Inflammatory macrophage (primary cell): ENCODE results near the gene SHMT2.
A peak's percentile ranks its signal among the peaks of the same experiment; 100 is the strongest.

Source experiments
- DNase-seq, 2 donors: peaks; one replicate each; pipeline ENCODE4 v3.0.0-alpha.2; 2020 to 2022
- total RNA-seq, 18 experiments: gene quantifications; one replicate each; lab custom pipeline; 2026; ENCODE audit warnings: mixed read lengths in 6 of 18, inconsistent platforms in 2 of 18; lab: John Stamatoyannopoulos, UW

The SHMT2 gene
- total RNA-seq, result 28.3 to 133 (median 85.2) reads per million in 18 experiments

DNA sequence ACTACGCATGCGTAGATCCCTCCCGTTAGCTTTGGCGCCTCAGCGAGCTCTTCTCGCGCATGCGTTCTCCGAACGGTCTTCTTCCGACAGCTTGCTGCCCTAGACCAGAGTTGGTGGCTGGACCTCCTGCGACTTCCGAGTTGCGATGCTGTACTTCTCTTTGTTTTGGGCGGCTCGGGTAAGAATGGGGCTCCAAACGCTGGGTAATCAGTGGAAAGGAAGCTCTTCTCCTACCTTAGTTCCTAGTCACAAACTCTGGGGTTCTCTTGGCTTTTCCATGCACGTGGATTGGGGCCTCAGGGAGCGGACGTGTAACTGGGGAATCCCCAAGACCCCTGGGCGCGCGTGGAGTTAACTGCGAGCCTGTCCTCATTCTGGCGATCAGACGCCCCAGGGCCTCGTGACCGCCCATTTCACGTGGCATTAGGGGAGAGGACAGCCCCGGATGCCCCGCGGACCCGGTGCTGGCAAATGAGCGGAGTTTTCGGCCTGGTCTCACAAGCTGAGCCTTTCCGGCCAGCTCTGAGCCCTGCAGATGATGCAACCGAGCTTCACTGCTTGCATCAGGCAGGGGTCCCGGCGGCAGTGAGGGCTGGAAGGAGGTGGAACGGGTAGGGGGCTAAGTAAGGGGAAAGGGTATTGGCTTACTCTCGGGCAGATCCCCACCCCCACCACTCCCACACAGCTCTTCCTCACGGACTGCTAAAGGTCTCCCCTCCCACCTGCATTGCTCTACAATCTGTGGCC is at the start of gene SHMT2:
Gene SHMT2 (plus strand): TSS at position 78 of the 747 bp plus-strand sequence. CDS start 68 bp downstream, at position 146.
- DNase-seq, result peak; percentile 96 to 98

- DNase-seq, result no peak
These were observed 49.1 kb upstream of the SHMT2 start for GRCh38 chr12:57180321-57180989.

GRCh38 chr12:57181072-57181471 is 48.4 kb upstream of the SHMT2 start:
- no peak for DNase-seq

DNA sequence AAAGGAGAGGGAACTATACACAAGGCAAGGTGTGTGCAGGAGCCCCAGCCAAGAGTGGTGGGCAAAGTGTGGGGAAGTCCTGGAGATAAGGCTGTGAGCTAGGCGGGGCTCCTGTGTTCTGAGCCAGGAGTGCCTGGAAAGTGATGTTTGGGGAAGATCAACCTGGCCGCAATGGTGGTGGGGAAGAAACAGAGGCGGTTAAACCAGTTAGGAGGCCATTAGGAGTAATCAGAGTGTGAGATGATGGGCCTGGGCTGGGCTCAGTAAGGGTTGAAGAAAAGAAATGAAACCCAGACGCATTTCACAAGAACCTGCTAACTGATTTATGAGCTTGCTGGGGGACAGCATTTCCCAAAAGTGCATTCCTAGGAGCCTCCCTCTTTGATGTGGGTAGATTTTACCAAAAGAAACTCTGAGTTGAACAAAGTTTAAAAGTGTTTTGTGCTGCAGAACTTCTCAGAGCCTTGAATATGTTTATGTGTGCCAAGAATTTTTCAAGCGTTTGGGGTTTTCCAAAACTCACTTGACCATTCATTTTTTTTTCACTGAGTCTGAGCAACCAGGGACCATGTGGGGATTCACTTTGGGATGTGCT is 47.9 kb upstream of the SHMT2 start:
- no peak for DNase-seq

DNA sequence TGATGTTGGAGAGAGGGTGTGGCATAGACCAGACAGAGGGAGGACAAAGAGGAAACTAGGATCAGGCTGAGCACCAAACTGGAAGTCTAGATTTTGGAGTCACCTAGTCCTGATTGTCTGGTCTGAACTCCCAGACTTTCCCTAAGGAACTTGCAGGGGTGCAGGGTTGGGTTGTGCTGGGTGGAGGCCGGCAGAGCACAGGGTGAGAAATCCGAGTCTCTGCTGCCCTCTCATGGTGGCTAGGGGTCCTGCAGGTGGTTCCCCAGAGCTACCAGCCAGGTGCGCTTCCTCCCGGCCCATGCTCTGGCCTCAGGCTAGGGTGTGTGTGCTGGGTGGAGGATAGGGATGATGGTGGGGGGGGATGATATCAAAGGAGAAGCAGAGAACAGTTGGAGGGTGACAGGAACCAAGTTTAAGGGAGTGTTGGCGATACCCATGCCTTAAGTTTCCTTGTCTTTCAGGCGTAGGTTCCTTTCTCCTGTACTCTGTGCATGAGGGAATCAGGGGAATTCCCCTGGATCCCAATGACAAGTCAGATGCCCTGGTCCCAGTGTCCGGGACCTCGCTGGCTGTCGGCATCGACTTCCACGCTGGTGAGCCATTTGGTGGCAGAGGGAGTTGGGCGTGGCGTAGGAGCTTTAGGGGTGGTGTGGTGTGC is 46.5 kb upstream of the SHMT2 start:
- peak; percentile 56 to 65 for DNase-seq

DNA sequence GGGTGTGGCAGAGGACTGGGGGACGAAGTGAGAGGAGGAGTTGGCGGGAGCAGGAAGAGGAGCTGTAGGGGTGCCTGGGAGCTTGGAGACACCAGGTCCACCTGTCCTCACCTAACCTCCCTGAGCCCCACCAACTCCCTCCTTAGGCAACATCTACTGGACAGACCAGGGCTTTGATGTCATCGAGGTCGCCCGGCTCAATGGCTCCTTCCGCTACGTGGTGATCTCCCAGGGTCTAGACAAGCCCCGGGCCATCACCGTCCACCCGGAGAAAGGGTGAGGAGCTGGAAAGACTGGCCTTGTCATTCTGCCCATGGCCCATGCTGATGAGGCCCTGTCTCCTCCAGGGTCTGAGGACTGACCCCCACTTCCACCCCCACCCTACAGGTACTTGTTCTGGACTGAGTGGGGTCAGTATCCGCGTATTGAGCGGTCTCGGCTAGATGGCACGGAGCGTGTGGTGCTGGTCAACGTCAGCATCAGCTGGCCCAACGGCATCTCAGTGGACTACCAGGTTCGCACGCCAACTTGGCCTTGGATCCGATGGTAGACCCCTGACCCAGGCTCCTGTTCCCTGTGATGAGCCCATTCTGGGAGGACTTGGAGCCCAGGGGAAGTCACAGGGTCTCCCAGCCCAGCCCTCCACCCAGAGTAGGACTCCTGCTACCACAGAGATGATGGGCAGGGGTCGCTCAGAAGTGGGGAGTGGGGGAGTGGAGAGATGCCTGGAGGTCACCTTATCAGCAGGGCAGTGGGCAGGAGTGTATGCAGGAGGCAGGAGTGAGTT is 45.4 kb upstream of the SHMT2 start:
- no peak for DNase-seq

- DNase-seq, result no peak
These were observed 44.1 kb upstream of the SHMT2 start for GRCh38 chr12:57185403-57185802.

DNA sequence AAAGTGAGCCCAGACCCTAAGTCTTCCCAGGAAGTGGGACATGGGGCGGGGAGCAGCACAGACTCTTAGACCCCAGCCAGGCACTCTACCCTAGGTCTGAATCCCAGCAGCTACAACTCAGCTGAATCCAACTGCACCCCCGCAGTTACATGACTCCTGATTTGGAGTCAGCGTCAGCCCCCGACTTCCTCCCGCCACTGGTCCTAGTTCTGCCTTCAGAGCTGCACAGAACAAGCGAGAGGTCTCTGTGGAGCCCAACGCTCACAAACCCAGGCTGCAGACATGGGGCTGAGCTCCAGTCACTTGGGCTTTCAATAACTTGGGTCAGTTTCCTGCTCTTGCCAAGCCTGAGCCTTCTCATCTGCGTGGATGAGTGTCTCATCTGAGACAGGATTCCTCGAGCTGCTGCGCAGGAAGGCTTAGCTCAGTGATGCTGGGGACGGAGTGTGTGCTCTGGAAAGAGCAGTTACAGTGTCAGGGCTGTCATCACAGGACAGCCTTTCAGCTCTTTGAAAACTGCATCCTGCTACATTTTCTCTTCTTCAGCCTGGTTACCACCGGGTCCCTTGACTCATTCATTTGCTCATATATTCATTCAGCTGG is 43.5 kb upstream of the SHMT2 start:
- DNase-seq, result peak in 1 of 2 donors; percentile 42

DNA sequence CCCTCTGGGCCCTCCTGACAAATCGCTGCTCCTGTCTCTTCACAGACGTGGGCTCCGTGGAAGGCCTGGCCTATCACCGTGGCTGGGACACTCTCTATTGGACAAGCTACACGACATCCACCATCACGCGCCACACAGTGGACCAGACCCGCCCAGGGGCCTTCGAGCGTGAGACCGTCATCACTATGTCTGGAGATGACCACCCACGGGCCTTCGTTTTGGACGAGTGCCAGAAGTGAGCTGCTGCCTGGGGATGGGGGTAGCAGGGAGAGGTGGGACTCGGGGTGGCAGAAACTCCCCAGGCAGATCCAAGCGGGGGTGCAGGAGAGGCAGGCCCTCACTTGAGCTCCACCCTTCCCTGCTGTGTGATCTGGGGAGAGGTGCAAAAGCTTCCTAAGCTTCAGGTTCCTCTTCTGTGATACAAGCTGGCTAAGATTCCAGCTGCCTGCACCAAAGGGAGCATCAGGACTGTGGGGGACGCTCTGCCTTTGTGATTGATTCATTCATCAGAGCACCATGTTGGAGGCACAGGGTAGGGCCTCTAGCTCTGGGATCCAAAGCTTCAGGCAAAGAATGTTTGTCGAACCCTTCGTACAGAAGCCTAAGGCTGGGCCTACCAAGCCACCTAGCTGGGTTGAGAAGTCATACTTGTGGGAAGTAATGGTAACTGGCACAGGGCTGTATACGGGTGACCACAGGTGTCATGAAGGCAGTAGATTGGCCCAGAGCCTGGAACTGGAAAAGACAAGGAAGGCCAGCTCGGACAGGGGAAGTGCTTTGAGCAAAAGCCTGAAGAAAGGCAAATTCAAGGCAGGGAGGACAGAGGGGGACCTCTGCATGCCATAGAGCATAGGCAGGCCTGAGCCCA is 42.1 kb upstream of the SHMT2 start:
- no peak for DNase-seq

DNA sequence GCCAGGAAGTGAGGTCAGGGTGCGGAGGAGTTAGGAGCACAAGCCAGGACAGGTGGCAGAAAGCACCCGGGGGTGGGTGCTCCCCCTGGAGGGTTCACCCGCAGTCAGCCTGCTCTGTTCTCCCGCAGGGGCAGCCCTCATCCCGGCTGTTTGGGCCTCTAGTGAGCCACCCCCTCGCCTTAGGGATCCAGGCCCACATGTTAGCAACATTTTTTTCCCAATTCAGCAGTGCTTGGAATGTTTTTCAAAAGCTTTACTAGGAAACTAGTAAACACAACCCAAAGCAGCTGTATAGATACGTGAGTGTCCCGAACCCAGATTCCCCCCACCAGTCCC is 41.5 kb upstream of the SHMT2 start:
- DNase-seq, result no peak

- DNase-seq, result no peak
These were observed 39.5 kb upstream of the SHMT2 start for GRCh38 chr12:57190037-57190436.

DNA sequence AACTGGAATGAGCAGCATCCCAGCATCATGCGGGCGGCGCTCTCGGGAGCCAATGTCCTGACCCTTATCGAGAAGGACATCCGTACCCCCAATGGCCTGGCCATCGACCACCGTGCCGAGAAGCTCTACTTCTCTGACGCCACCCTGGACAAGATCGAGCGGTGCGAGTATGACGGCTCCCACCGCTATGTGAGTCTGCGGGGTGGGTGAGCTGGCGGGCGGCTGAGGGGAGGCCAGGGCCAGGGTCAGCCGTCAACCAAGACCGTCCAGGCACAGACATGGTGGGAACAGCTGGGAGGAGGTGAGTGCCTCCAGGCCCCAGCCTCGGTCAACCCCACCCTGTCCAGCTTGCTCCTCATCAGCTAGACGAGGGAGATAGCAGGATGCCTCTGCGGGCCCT is 38.7 kb upstream of the SHMT2 start:
- no peak for DNase-seq

DNA sequence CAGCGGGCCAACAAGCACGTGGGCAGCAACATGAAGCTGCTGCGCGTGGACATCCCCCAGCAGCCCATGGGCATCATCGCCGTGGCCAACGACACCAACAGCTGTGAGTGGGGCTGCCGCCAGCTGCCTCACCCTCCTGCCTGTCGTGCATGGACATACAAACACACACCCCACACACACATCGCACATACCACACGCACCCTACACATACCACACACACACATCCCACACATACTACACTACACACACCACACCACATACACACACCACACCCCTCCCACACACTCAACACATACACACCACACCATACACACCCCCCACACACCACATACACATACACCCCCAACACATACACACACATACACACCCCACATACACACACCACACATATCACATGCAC is 38.1 kb upstream of the SHMT2 start:
- no peak for DNase-seq

DNA sequence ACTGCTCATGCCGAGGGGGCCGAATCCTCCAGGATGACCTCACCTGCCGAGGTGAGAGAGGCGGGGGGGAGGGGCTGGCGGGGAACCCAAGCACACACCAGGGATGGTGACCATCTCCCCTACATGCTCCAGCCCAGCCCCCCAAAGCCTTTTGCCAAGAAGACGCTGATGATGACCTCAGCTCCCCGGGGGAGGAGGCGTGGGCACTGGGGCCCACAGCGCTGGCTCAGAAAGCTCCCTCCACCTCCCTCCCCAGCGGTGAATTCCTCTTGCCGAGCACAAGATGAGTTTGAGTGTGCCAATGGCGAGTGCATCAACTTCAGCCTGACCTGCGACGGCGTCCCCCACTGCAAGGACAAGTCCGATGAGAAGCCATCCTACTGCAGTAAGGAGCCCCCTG is 36.6 kb upstream of the SHMT2 start:
- no peak for DNase-seq

DNA sequence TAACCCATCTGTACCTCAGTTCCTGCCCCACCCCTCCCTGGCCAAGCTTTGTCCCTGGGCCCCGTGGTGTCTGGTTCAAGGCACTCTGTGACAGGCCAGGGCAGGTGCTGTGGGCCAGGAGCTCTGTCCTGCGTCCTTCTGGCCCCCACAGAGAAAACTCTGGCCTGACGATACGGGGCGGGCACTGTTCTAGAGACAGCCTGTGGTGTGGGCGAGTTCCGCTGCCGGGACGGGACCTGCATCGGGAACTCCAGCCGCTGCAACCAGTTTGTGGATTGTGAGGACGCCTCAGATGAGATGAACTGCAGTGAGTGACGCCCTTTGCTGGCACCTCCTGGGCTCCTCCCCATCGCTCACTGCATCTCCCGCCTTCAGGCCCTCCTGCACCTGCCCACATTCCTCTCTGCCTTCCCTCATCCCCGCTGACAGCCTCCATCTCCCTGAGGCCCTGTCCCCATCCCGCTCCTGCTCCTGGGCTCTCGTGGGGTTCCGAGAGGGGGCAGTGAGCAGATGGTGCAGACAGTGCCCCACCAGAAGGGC is 35.7 kb upstream of the SHMT2 start:
- no peak for DNase-seq

GRCh38 chr12:57194253-57194652 is 35.3 kb upstream of the SHMT2 start:
- no peak for DNase-seq

DNA sequence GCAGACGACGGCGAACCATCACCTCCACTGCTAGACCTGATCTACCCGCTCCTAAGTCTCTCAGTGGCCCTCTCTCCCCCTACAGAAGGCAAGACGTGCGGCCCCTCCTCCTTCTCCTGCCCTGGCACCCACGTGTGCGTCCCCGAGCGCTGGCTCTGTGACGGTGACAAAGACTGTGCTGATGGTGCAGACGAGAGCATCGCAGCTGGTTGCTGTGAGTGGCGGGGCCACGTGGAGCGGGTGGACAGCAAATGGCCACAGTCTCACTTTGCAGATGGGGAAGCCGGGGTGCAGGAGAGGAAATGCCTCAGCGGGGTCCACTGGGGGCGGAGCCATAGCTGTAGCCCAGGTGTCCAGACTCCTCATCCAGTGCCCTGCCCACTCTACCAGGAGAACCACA is 34.3 kb upstream of the SHMT2 start:
- DNase-seq, result no peak

GRCh38 chr12:57195611-57196371 is 33.7 kb upstream of the SHMT2 start:
- no peak for DNase-seq

- DNase-seq, result no peak
These were observed 33.1 kb upstream of the SHMT2 start for GRCh38 chr12:57196439-57196838.

- no peak for DNase-seq
These were observed 32.6 kb upstream of the SHMT2 start for GRCh38 chr12:57196956-57197355.
